Measurements from ENCODE around the gene CD84.
"Not testable (repeated sequence)": the region's sequence is repeated elsewhere in the genome, so short reads cannot be mapped to it uniquely, and the experiment has no call there.

The CD84 gene

GRCh38 chr1:160504651-160505050, 74.6 kb downstream of the CD84 start:
- DNase-seq (ENCODE audit: low read depth) = no peak

- no peak for DNase-seq (ENCODE audit: low read depth)
Observed at GRCh38 chr1:160503087-160503486, 76.2 kb downstream of the CD84 start.

DNA sequence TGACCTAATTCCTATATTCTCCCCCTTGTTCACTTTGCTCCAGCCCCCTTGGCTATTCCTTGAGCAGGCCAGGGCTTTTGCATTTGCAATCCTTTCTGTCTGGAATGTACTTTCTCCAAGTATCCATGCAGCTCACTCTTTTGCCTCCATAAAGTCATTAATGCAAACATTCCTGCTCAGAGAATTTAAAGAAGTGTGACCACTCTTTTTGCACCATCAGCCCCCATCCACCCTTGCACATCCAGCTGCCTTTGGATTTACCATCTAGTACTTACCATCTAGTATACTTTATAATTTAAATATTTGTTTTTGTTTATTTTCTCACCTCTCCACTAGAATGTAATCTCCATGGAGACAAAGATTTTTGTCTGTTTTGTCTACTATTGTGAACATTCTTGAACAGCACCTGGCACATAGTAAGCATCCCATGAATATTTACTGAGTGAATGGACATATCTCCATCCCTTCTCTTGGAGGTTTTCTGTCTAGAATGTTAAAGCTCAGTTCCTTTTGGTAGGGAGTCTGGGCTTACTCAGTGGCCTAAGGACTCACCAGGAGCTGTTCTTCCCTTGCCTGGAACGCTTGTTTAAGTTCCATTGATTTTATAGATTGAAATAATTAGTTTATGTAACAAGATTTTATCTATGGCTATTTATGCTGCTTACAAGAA, 78.8 kb downstream of the CD84 start:
- no peak for DNase-seq (ENCODE audit: low read depth)

GRCh38 chr1:160499631-160500030, 79.7 kb downstream of the CD84 start:
- no peak for DNase-seq (ENCODE audit: low read depth)

- not testable (repeated sequence) for DNase-seq (ENCODE audit: low read depth)
Observed at GRCh38 chr1:160498301-160499065, 80.8 kb downstream of the CD84 start.

DNA sequence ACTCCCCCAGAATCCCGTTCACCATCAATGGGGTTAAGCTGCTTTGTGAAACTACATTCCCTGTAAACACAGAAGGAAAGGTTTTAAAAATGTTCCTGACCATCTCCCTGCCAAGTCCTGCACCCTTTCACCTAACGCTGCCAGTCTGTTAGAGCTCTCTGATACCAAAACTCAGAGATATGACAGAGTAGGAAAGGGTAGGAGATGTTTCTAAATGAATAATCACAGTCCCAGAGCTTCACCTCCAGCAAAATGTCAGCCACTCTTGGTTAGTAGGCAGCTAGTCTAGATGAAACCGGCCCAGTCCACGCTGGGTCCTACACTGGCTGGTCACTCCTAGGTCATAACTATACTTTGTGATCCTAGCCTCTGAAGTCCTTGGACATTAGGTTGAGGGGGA, 83.0 kb downstream of the CD84 start:
- DNase-seq (ENCODE audit: low read depth) = no peak

- DNase-seq (ENCODE audit: low read depth) = no peak
Observed at GRCh38 chr1:160494620-160495019, 84.7 kb downstream of the CD84 start.

DNA sequence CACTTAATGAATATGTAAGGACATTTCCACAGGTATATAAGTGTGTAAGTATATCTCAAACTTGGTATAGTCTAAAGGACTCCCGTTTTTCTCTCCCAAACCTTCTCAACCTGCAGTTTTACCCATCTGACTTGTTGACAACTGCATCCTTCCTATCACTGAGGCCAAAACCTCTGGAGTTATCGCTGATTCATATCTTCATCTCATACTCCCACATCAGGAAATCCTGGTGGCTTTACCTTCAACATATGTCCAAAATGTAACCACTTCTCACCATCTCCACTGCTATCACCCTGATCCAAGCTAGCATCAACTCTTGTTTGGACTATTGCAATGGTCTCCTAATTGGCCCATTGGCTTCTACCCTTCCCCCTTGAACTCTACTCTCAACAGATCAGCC, 86.7 kb downstream of the CD84 start:
- DNase-seq (ENCODE audit: low read depth) = no peak

GRCh38 chr1:160491981-160492380, 87.3 kb downstream of the CD84 start:
- no peak for DNase-seq (ENCODE audit: low read depth)

Measured in stromal cell of bone marrow (primary cell).